BLaER1 treated with 17β-estradiol and CSF1 and Interleukin-3, amounts not matched to agents 10 nM and 100 nM (cell line): Measurements from ENCODE around the gene C3.

Experiments
- H3K27ac ChIP-seq, 11 experiments: shearing (Covaris generic); formaldehyde crosslinking; 2 replicates each; pipeline ENCODE4 v1.8.1; 2022
- H3K27me3 ChIP-seq, 11 experiments: shearing (Covaris generic); formaldehyde crosslinking; 2 replicates each; pipeline ENCODE4 v1.8.1; 2022
- H3K36me3 ChIP-seq, 11 experiments: shearing (Covaris generic); formaldehyde crosslinking; 2 replicates each; pipeline ENCODE4 v1.8.1; 2022
- H3K4me1 ChIP-seq, 10 experiments: shearing (Covaris generic); formaldehyde crosslinking; 2 replicates each; pipeline ENCODE4 v1.8.1; 2022
- H3K4me2 ChIP-seq, 11 experiments: shearing (Covaris generic); formaldehyde crosslinking; 2 replicates each; pipeline ENCODE4 v1.8.1; 2022
- H3K4me3 ChIP-seq, 10 experiments: shearing (Covaris generic); formaldehyde crosslinking; 2 replicates each; pipeline ENCODE4 v1.8.1; 2022
- H3K9ac ChIP-seq, 11 experiments: shearing (Covaris generic); formaldehyde crosslinking; 2 replicates each; pipeline ENCODE4 v1.8.1; 2022
- H3K9me3 ChIP-seq, 11 experiments: shearing (Covaris generic); formaldehyde crosslinking; replicated peaks in 1 of 11; 2 replicates each; pipeline ENCODE4 v1.8.1; 2022
- H4K20me1 ChIP-seq, 11 experiments: shearing (Covaris generic); formaldehyde crosslinking; 2 replicates each; pipeline ENCODE4 v1.8.1; 2022
- Cebpa-rat ChIP-seq, 11 experiments: shearing (Covaris generic); IDR thresholded peaks; 2 replicates each; pipeline ENCODE4 v1.8.1; 2022

C3 gene

DNA sequence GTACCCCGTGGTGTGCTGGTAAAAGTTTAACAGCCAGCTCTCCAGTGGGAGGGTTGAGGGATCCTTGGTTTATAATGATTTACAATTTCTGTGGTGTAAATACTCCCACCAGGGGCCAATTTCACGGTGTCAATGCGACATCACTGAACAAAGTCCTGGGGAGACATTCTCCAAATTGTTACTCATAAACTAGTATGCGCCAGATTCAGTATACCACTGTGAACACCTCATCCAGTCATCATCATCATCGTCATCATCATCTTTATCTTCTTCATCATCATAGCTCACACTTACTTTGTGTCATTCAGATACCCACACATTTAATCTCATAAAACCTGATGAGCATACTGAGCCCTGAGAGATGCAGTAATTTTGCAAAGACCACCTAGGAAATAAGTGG, 33.3 kb downstream of the C3 start:
- Histone ChIP-seq H4K20me1 (peaks cover 0 to 7% (median 0%) of the 10 kb centered on the region in 11 experiments; a peak in 2 of 22 replicates), H3K27ac (no peak overlapping the region), H3K36me3 (peaks cover 0 to 95% (median 23%) of the 10 kb centered on the region in 11 experiments; a peak in 12 of 22 replicates), H3K9me3 (peaks cover 0 to 16% (median 5%) of the 10 kb centered on the region in 11 experiments; a peak in 13 of 22 replicates), H3K27me3 (no peaks in the 10 kb centered on the region), H3K4me3 (no peak overlapping the region), H3K4me2 (no peak overlapping the region), H3K4me1 (peaks cover 0 to 3% (median 0%) of the 10 kb centered on the region in 10 experiments; a peak in 1 of 20 replicates), H3K9ac (no peak overlapping the region)
- TF ChIP-seq Cebpa-rat (IDR thresholded peaks at IDR 0.05): no peak

- Histone ChIP-seq H3K4me3 (no peak overlapping the region), H3K9ac (no peak overlapping the region), H3K4me1 (peaks cover 0 to 3% (median 0%) of the 10 kb centered on the region in 10 experiments; a peak in 1 of 20 replicates), H3K9me3 (peaks cover 0 to 16% (median 5%) of the 10 kb centered on the region in 11 experiments; a peak in 13 of 22 replicates), H3K27me3 (no peaks in the 10 kb centered on the region), H3K36me3 (peaks cover 0 to 95% (median 23%) of the 10 kb centered on the region in 11 experiments; a peak in 12 of 22 replicates), H3K27ac (no peak overlapping the region), H3K4me2 (no peak overlapping the region), H4K20me1 (peaks cover 0 to 12% (median 0%) of the 10 kb centered on the region in 11 experiments; a peak in 3 of 22 replicates)
- no peak for TF ChIP-seq Cebpa-rat (IDR thresholded peaks at IDR 0.05)
These were observed 33.8 kb downstream of the C3 start for GRCh38 chr19:6686628-6686975.

DNA sequence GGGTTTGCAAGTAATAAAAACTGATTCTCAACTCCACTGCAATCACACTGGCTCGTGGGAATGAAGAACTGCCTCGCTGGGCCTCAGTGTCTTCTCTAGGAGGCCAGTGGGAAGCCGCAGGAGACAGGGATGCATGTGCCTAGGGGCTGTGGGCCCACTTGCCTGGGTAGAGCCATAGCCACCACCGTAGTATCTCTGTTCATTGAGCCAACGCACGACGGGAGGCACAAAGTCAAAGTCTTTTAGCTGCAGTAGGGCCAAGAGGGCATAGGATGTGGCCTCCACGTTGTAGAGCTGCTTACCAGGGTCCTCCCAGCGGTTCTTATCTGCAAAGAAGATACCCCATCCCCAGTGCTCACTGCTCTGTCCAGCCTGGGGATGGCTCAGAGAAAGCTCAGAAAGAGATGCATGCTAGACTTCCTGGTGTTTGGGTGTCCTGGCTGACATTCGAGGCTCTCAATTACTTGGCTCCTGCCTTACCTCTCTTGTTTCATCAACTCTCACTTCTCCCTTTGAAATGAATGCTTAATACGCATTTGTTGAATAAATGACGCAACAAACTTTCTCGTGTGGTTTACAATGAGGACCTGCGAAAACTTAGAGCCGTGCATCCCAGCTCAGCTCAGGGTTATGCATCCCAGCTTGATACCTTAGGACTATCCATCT, 34.4 kb downstream of the C3 start:
- no peak overlapping the region for H3K9ac ChIP-seq
- no peak overlapping the region for H3K4me2 ChIP-seq
- H4K20me1 ChIP-seq: peaks cover 0 to 15% (median 0%) of the 10 kb centered on the region in 11 experiments; a peak in 3 of 22 replicates
- H3K4me1 ChIP-seq: peaks cover 0 to 3% (median 0%) of the 10 kb centered on the region in 10 experiments; a peak in 1 of 20 replicates
- no peak overlapping the region for H3K27ac ChIP-seq
- no peaks in the 10 kb centered on the region for H3K27me3 ChIP-seq
- H3K36me3 ChIP-seq: peaks cover 0 to 95% (median 23%) of the 10 kb centered on the region in 11 experiments; a peak in 12 of 22 replicates
- peaks cover 0 to 16% (median 5%) of the 10 kb centered on the region in 11 experiments; a peak in 13 of 22 replicates for H3K9me3 ChIP-seq
- no peak overlapping the region for H3K4me3 ChIP-seq
- no peak for TF ChIP-seq Cebpa-rat (IDR thresholded peaks at IDR 0.05)

- Histone ChIP-seq H3K4me2 (no peak overlapping the region), H3K27me3 (no peaks in the 10 kb centered on the region), H3K4me1 (peaks cover 0 to 3% (median 0%) of the 10 kb centered on the region in 10 experiments; a peak in 4 of 20 replicates), H4K20me1 (peaks cover 0 to 15% (median 0%) of the 10 kb centered on the region in 11 experiments; a peak in 3 of 22 replicates), H3K27ac (no peak overlapping the region), H3K36me3 (peaks cover 0 to 95% (median 22%) of the 10 kb centered on the region in 11 experiments; a peak in 12 of 22 replicates), H3K9me3 (peaks cover 0 to 18% (median 5%) of the 10 kb centered on the region in 11 experiments; a peak in 13 of 22 replicates), H3K4me3 (no peak overlapping the region), H3K9ac (no peak overlapping the region)
- 0 out of 22 replicates have a peak, but pooled peaks of 1 of the 11 experiments have one; percentile 13 for TF ChIP-seq Cebpa-rat (IDR thresholded peaks at IDR 0.05)
These were observed 35.0 kb downstream of the C3 start for GRCh38 chr19:6685482-6685881.

DNA sequence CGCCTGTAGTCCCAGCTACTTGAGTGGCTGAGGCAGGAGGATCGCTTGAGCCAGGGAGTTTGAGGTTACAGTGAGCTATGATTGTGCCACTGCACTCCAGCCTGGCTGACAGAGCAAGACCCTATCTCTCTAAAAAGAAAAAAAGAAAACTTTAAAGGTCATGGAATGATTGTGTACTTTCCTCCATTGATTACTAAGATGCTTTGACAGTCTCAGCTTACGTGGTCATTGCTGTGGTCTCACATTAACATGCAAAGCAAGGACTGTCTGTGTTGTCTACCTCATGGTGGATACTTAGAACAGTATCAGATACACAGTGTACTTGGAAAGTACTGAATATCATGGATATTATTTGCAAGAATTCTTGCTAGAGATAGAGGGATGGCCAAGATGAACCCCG, 36.5 kb downstream of the C3 start:
- no peak for TF ChIP-seq Cebpa-rat (IDR thresholded peaks at IDR 0.05)
- H3K27me3 ChIP-seq: no peaks in the 10 kb centered on the region
- H3K36me3 ChIP-seq: peaks cover 0 to 96% (median 26%) of the 10 kb centered on the region in 11 experiments; a peak in 12 of 22 replicates
- peaks cover 0 to 20% (median 0%) of the 10 kb centered on the region in 11 experiments; a peak in 3 of 22 replicates for H4K20me1 ChIP-seq
- H3K4me2 ChIP-seq: no peak overlapping the region
- no peak overlapping the region for H3K9ac ChIP-seq
- H3K4me3 ChIP-seq: no peak overlapping the region
- peaks cover 0 to 19% (median 4%) of the 10 kb centered on the region in 11 experiments; a peak in 13 of 22 replicates for H3K9me3 ChIP-seq
- peaks cover 0 to 10% (median 0%) of the 10 kb centered on the region in 10 experiments; a peak in 5 of 20 replicates for H3K4me1 ChIP-seq
- no peak overlapping the region for H3K27ac ChIP-seq

DNA sequence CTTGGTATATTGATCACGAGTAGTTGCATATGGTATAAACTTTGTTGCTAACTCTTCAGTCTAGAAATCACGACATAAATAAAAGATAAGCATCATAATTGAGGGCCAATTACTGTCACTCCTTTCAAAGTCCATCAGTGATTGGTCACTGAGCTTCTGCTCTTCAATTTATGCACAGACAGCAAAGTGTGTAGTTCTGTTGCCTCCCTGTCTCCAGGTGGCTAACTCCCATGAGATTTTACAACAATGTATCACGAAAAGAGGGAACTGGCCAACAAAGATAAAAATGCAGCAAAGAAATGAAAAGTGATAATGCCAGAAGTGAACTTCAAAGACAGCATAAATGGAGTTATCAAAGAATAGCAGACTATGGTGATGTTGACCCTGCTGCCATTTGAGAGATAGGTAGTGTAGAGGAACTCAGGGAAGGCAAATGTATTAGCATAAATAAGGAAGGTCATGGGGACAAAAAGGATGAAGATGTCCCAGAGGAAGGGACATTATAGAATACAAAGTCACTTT, 37.8 kb downstream of the C3 start:
- H3K27ac ChIP-seq: no peak overlapping the region
- H3K36me3 ChIP-seq: peaks cover 0 to 97% (median 25%) of the 10 kb centered on the region in 11 experiments; a peak in 12 of 22 replicates
- peaks cover 0 to 10% (median 0%) of the 10 kb centered on the region in 10 experiments; a peak in 5 of 20 replicates for H3K4me1 ChIP-seq
- peaks cover 0 to 13% (median 0%) of the 10 kb centered on the region in 11 experiments; a peak in 2 of 22 replicates for H3K9me3 ChIP-seq
- no peak overlapping the region for H3K4me2 ChIP-seq
- H3K4me3 ChIP-seq: no peak overlapping the region
- H3K9ac ChIP-seq: no peak overlapping the region
- TF ChIP-seq Cebpa-rat (IDR thresholded peaks at IDR 0.05): no peak
- H3K27me3 ChIP-seq: no peaks in the 10 kb centered on the region
- peaks cover 0 to 33% (median 0%) of the 10 kb centered on the region in 11 experiments; a peak in 4 of 22 replicates for H4K20me1 ChIP-seq

GRCh38 chr19:6680141-6680540, 40.3 kb downstream of the C3 start:
- Histone ChIP-seq H3K4me3 (no peak overlapping the region), H3K4me1 (peaks cover 5 to 22% (median 11%) of the 10 kb centered on the region in 10 experiments), H3K4me2 (peak overlapping the region in 2 of 11 experiments; percentile 25 to 55; a peak in 4 of 22 replicates), H3K27me3 (no peaks in the 10 kb centered on the region), H3K27ac (no peak overlapping the region), H3K9me3 (peaks cover 0 to 13% (median 0%) of the 10 kb centered on the region in 11 experiments; a peak in 2 of 22 replicates), H3K9ac (no peak overlapping the region), H4K20me1 (peaks cover 0 to 34% (median 0%) of the 10 kb centered on the region in 11 experiments; a peak in 4 of 22 replicates), H3K36me3 (peaks cover 0 to 88% (median 28%) of the 10 kb centered on the region in 11 experiments; a peak in 12 of 22 replicates)
- no peak for TF ChIP-seq Cebpa-rat (IDR thresholded peaks at IDR 0.05)

- Histone ChIP-seq H3K4me1 (peaks cover 15 to 32% (median 21%) of the 10 kb centered on the region in 10 experiments), H3K9me3 (peaks cover 0 to 13% (median 0%) of the 10 kb centered on the region in 11 experiments; a peak in 2 of 22 replicates), H3K36me3 (peaks cover 0 to 78% (median 20%) of the 10 kb centered on the region in 11 experiments; a peak in 11 of 22 replicates), H3K4me3 (no peak overlapping the region), H3K9ac (no peak overlapping the region), H3K27ac (no peak overlapping the region), H4K20me1 (peaks cover 0 to 41% (median 0%) of the 10 kb centered on the region in 11 experiments; a peak in 4 of 22 replicates), H3K4me2 (no peak overlapping the region), H3K27me3 (no peaks in the 10 kb centered on the region)
- TF ChIP-seq Cebpa-rat (IDR thresholded peaks at IDR 0.05): no peak
These were observed 41.3 kb downstream of the C3 start for GRCh38 chr19:6679139-6679538.
